Measurements from ENCODE around the gene SERPINB6. TPM values are rescaled to one million over a fixed set of nuclear protein-coding genes. Genes with fewer than 3 reads are reported as not detected.

The SERPINB6 gene
- total RNA-seq, result 10 to 100 TPM; 66.4 to 70.6 TPM

DNA sequence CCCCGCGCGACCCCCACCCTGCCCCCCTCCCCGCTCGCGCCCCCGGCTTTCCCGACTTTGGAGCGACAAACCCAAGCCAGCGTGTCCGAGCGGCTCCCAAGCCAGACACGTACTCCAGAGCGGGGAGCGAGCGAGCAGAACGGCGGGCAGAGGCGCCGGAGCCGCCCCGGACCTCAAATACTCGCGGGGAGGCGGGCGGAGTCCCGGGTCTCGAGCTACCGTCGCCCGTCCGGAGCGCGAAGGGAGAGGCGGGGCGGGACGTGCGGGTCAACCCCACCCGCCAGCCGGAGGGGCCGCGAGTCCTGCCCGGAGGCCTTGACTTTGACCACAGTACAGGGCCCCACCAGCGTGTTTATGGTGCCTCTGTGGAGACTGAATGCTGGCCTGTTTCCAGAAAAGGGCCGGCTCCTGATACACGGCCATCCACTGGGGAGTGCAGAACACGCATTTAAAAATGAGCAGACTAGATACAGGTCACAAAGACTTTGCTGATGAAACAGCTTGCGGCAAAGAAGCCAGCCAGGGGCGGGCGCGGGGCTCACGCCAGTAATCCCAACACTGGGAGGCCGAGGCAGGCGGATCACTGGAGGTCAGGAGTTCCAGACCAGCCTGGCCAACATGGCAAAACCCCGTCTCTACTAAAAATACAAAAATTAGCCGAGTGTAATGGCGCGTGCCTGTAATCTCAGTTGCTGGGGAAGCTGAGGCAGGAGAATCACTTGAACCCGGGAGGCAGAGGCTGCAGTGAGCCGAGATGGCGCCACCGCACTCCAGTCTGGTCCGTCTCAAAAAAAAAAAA is at the start of gene SERPINB6:
TSS of gene SERPINB6 (minus strand) at position 148 of the 799 bp plus-strand sequence. CDS start 12,235 bp downstream, outside the sequence.

DNA sequence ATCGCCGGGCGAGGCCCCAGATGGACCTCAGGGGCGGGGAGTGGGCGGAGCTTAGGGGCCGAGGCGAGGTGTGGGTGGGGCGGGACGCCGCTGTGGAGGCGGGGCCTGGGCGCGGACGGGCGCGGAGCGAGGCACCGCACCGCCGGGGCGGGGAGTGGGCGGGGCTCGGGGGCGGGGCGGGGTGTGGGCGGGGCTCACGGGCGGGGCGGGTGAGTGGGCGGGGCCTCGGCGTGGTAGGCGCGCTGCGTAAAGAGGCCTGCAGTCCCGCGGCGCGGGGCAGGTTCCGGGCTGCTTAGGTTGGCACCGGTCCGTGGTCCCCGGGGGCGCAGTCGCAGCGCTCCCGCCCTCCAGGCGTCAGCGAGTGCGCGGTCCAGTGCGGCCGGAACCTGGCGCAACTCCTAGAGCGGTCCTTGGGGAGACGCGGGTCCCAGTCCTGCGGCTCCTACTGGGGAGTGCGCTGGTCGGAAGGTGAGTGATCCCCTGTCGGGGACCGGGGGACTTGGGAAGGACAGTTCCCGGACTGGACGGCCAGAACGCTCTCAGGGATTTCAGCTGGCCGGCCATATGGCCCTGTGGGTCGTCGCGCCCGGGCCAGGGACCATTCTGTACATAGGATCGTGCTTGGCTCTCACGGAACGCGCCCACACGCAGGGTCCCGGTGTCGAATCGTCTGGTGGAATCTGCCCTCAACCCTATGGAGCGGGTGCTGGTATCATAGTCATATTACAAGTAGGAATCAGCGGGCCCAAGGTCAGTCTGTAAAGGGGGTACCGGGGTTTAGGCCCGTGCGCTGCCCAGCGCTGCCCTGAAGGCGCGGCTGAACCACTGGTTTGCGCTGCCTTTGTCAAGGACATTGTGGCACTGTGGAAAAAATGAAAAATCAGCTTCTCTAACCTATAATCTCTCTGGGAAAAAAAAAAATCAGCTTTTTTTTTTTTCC is 28.5 kb upstream of the SERPINB6 start, which contains the start of gene NQO2:
TSS of gene NQO2 (plus strand) at position 277 of the 940 bp plus-strand sequence. CDS start 6,659 bp downstream, outside the sequence.

Other genes starting within 250 kb of the SERPINB6 start
- gene MYLK4, start 220.6 kb downstream of the SERPINB6 start, total RNA-seq, result under 1 TPM; 0.33 to 0.69 TPM
- 10 to 100 TPM; 57.6 to 63.7 TPM for gene WRNIP1, start 206.2 kb downstream of the SERPINB6 start, total RNA-seq
- 10 to 100 TPM; 15.1 to 20.0 TPM for gene SERPINB1, start 129.7 kb downstream of the SERPINB6 start, total RNA-seq
- gene SERPINB9, start 68.3 kb downstream of the SERPINB6 start, total RNA-seq, result 1 to 10 TPM; 1.0 to 2.0 TPM
- gene NQO2, start 28.3 kb upstream of the SERPINB6 start, total RNA-seq, result 10 to 100 TPM; 33.0 to 38.0 TPM
- gene RIPK1, start 96.9 kb upstream of the SERPINB6 start, total RNA-seq, result 10 to 100 TPM; 23.1 to 23.6 TPM
- gene BPHL, start 147.1 kb upstream of the SERPINB6 start, total RNA-seq, result 10 to 100 TPM; 22.0 to 40.3 TPM
- 100 to 1,000 TPM; 184 to 235 TPM for gene TUBB2A, start 186.0 kb upstream of the SERPINB6 start, total RNA-seq

Data from melanocyte of skin (primary cell).